Astrocyte of the hippocampus (primary cell): ENCODE measurements around the gene RAB23.
A peak's percentile ranks its signal among the peaks of the same experiment; 100 is the strongest.
"Not testable (repeated sequence)": the region's sequence is repeated elsewhere in the genome, so short reads cannot be mapped to it uniquely, and the experiment has no call there.

Experiments used
- DNase-seq: peaks from one replicate; pipeline ENCODE4 v3.0.0; 2011; ENCODE audit warnings: low read depth, low spot score

The RAB23 gene

DNA sequence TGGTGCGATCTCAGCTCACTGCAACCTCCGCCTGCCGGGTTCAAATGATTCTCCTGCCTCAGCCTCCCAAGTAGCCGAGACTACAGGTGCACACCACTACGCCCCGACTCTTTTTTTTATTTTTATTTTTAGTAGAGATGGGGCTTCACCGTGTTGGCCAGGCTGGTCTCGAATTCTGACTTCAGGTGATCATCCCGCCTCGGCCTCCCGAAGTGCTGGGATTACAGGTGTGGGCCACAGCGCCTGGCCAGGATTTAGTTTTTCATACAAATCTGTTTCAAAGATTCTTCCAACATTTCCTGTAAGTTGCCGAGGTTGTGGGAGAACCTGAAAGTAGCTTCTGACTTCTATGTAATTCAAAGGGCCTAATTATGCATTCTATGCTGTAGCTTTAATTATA is 21.4 kb upstream of the RAB23 start:
- not testable (repeated sequence) for DNase-seq

GRCh38 chr6:57242505-57242904 is 20.4 kb upstream of the RAB23 start:
- DNase-seq: peak; percentile 77

DNA sequence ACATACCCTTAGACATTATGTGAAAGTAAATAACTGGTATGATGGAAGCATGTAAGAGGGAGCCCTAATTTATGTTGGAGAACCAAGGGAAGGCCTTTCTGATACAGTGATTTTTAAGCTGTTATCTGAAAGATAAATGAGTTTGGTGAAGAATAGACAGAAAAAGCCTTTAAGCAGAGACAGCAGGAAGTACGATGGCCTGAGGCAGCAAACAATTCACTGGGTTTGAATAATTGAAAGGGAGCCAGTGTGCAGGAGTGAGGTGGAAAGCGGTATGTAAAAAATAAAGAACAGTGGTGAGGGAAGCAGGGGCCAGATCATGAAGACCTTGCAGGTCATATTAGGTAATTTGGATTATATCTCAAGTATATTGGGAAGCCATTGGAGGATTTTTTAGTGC is 4.1 kb upstream of the RAB23 start:
- DNase-seq: no peak

DNA sequence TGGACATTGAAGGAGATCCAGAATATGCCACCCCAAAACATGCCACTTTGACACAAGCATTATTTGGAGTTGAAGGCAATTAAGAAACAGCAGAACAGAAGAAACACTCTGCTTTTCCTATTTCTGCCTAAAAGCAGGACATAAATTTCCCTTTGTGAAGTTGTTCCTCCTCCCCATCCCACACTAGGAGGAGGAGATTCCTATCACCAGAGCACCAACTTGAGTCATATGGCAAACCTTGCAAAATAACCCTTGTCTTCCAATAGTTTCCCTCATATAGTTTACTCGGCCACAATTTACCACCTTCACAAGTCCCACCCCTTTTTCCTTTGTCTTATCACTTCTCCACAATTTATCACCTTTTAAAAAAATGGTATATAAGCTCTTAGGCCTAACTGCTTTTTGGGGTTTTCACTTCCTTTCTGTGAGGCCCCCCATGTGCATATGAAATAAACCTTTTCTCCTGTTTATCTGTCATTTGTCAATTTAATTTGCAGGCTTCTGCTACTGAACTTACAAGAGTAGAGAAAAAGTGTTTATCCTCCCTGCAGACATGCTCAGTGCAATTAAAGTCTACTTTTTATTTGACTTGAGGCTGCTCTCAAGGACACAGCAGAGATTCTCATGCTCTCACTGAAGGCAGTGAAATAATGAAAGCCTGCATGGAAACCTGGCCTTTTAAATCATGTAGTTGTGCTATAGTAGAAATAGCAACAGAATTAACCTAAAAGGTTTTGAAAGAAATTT is 2.8 kb upstream of the RAB23 start:
- DNase-seq: no peak

DNA sequence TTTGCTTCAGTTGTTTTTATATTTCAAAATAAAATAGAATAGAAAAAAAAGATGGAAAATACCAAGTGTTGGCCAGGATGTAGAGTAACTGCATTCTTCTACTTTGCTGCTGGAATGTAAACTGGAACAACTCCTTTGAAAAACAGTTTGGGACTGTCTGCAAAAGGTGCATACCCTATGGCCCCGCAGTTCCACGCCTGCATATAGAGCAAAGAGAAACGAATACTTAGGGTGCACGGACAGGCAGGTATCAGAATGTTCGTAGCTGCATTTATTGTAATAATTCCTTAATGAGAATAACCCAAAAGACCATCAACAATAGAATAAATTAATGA is 603 bp upstream of the RAB23 start:
- no peak for DNase-seq

GRCh38 chr6:57221191-57221935 is 744 bp downstream of the RAB23 start:
- peak; percentile 88 for DNase-seq

- no peak for DNase-seq
These were observed 1.9 kb downstream of the RAB23 start for GRCh38 chr6:57220083-57220703.

- no peak for DNase-seq
These were observed 4.8 kb downstream of the RAB23 start for GRCh38 chr6:57217270-57217669.

- peak; percentile 88 for DNase-seq
These were observed 5.6 kb downstream of the RAB23 start for GRCh38 chr6:57216235-57217101.

DNA sequence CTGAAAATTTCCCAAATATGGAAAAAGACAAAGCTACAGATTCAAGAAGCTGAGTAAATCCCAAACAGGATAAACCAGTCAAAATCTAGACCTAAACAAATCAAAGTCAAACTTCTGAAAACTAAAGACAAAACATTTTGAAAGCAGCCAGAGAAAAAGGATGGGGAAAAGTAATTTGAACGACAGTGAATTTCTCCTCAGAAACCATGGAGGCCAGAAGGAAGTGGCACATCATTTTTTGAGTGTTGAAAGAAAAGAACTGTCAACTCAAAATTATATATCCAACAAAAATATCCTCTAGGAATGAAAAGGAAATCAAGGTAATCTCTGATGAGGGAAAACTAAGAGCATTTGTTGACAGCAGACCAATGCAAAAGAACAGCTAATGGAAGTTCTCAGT is 6.8 kb downstream of the RAB23 start:
- no peak for DNase-seq

DNA sequence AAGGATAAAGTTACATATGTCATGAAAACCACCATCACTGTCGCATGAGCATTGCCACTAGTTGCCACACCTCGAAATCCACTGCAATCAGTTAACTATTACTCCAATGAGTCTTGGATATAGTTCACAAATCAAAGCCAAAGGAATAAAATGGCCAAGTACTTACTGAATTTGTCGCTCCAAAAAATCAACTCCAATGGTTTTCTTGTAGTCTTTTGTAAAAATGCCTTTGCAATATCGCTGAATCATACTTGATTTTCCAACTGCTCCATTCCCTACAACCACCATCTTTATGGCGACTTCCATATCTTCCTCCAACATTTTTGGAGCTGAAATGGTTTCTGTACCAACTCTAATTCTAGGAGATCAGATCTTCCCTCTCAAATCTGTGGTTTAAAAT is 12.0 kb downstream of the RAB23 start:
- no peak for DNase-seq

DNA sequence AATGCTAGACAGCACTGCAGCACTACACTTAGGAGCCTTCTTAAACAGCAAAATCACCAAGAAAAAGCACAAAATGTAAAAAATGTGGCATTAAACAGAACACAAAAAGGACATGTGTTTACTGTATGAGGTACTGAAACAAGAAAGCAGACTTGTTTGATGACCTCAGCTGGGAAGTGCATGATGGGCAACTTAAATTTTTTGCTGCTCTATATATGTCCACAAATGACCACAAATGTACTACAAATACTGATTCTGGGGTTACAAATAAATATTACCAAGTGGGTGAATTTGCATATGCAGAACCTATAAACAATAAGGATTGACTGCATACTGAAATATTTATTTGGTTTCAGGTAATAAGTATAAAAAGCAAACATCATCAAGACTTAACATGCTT is 13.1 kb downstream of the RAB23 start:
- no peak for DNase-seq

GRCh38 chr6:57207872-57208271 is 14.2 kb downstream of the RAB23 start:
- no peak for DNase-seq

DNA sequence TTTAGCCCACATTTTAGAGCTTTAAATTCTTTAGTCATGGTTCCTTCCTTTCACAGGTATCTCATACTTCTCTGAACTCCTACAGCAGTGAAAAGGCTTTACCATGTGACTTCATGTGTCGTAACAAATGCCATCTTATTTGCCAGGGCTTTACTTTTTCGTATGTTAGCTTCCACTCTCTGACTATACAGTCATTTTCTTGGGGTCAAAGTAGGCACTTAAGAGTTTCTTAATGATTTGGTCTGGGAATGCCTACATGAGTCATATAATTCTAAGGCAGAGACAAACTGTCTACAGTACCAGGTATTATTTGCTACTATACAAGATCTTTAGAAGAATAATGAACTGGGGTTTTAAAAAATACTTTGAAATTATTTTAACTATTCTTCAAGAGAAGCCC is 15.0 kb downstream of the RAB23 start:
- peak; percentile 46 for DNase-seq

GRCh38 chr6:57205550-57206328 is 16.4 kb downstream of the RAB23 start:
- DNase-seq: no peak

- DNase-seq: no peak
These were observed 20.4 kb downstream of the RAB23 start for GRCh38 chr6:57201718-57202117.

DNA sequence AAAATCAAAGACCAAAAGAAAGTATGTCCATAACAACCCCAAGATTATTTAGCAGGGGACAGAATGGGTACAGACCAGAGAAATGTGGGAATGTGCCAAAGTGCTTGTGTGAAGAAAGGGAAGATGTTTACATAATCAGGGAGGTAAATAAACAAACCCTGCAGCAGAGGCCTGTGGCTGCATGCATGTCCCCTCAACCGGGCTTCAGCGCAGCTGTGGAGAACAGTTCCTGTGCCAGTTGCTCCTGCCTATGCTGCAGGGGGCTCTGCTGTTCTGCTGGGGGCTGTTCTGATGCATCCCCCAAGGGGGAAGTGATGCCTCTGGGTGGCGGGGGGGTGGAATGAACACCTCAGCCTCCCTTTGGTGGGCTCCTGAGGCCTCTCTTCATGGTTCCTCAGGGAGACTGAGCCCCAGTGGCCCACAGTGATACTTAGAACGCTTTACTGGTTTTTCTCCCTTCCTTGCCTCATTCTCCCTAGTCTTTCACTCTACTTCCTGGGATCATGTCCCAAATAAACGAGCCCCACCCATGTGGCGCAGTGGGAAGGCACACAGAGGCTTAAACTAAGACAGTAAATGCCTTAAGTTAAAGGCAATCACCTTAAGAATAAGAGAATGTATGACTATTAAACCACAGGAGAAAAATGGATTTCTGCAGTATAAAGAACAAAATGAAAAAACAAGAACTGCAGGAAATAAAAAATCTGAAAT is 23.0 kb downstream of the RAB23 start:
- no peak for DNase-seq

DNA sequence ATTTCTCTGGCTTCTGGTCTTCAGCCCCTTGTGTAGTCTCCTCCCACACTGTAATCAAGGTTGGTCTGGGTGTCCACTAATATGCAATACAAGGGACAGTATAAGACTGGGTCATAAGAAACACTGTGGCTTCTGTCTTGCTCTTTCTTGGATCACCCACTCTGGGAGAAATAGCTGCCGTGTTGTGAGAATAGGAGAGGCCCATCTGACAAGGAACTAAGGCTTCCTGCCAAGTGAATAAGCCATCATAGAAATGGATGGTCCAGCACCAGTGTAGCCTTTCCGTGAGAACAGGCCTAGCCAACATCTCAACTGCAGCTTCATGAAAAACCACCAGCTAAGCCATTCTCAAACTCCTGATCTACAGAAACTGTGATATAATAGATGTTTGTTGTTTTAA is 26.6 kb downstream of the RAB23 start:
- DNase-seq: no peak

GRCh38 chr6:57193177-57193576 is 28.9 kb downstream of the RAB23 start:
- DNase-seq: no peak

GRCh38 chr6:57190140-57190539 is 32.0 kb downstream of the RAB23 start:
- peak; percentile 32 for DNase-seq

DNA sequence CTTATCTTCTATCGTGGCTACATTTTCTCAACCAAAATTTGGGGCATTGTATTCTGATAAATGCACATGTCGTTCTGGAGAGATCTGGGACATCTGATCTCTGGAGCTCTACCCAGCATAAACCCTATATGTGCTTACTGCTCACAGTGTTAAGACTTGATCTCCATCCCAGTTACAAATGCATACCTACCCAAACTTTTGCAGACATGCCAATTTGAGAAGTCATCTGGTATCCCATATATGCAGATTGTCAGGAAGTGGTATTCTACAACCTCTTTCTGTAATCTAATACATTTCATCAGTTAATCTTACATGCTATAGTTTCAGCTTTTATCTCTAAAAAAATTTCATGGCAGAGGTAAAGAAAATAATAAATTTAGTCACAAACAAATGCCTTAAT is 38.8 kb downstream of the RAB23 start:
- no peak for DNase-seq
